Heart right ventricle (tissue), 16 donors: Measurements from ENCODE around the gene GALNTL6. TPM values are rescaled to one million over a fixed set of nuclear protein-coding genes. Genes with fewer than 3 reads are reported as not detected.
"Not testable (repeated sequence)": the region's sequence is repeated elsewhere in the genome, so short reads cannot be mapped to it uniquely, and the experiment has no call there.

Experiments used
- ATAC-seq, 8 donors: fragments of 200-7000 bp; cut with Tn5 transposase; one replicate each; pipeline ENCODE4 v1.9.1; 2020; ENCODE audit warnings: mild to moderate bottlenecking in 8 of 8, moderate library complexity in 8 of 8, moderate number of reproducible peaks in 1 of 8
- DNase-seq, 2 donors: peaks; one replicate each; pipeline ENCODE4 v3.0.0-alpha.2; 2020
- H3K27ac ChIP-seq, 10 donors: fragments of 200-600 bp; sonication (generic) in 2 of 10; one replicate each; pipeline versions ENCODE4 v1.5.0 to v1.8.0; 2020 to 2022; ENCODE audit warnings: mild to moderate bottlenecking in 3 of 10
- H3K27me3 ChIP-seq, 7 donors: fragments of 200-600 bp; one replicate each; pipeline ENCODE4 v1.8.0; 2021 to 2022; ENCODE audit warnings: mild to moderate bottlenecking in 2 of 7
- H3K36me3 ChIP-seq, 9 donors: fragments of 200-600 bp; sonication (generic) in 1 of 9; one replicate each; pipeline versions ENCODE4 v1.5.0 to v1.8.0; 2020 to 2022; ENCODE audit warnings: mild to moderate bottlenecking in 2 of 9
- H3K4me1 ChIP-seq, 9 donors: fragments of 200-600 bp; sonication (generic) in 1 of 9; one replicate each; pipeline versions ENCODE4 v1.5.0 to v1.8.0; 2020 to 2022; ENCODE audit warnings: mild to moderate bottlenecking in 4 of 9
- H3K4me3 ChIP-seq, 10 donors: fragments of 200-600 bp; sonication (generic) in 2 of 10; one replicate each; pipeline versions ENCODE4 v1.5.0 to v1.8.0; 2020 to 2022; ENCODE audit warnings: mild to moderate bottlenecking in 7 of 10, moderate library complexity in 2 of 10
- H3K9me3 ChIP-seq, 11 donors: fragments of 200-600 bp in 10 of 11; sonication (generic) in 2 of 11; one replicate each; pipeline versions ENCODE4 v1.5.0 to v1.8.0; 2013 to 2022; ENCODE audit warnings: mild to moderate bottlenecking in 2 of 11, control low read depth in 1 of 11, moderate library complexity in 1 of 11
- CTCF ChIP-seq, 9 donors: fragments of 200-600 bp; sonication (generic) in 2 of 9; IDR thresholded peaks; one replicate each; pipeline versions ENCODE4 v1.5.0 to v1.8.0; 2021 to 2022; ENCODE audit warnings: antibody characterized with exemption in 9 of 9, mild to moderate bottlenecking in 5 of 9, moderate library complexity in 1 of 9
- WGBS, 2 donors: extraction: QIAGEN DNeasy Blood & Tissue Kit; methylation state at CpG; one replicate each; pipeline ENCODE4 v1.1.7; 2013; ENCODE audit warnings: inconsistent platforms in 1 of 2; 5-methylcytosine and 5-hydroxymethylcytosine counted together
- intact Hi-C, 10 donors: fragments of 100-400 bp; cut with DNase I; formaldehyde crosslinking; loops; one replicate each; pipeline versions ENCODE4 v1.11.1 to v1.14.2; 2022
- polyA plus RNA-seq, 2 donors: library from polyadenylated mRNA; stranded (reverse); fragments of 200-250 nt; gene quantifications; one replicate each; pipeline ENCODE4 v1.2.3, GENCODE V29; 2013
- total RNA-seq, 10 donors: library from RNA; stranded (reverse); fragmentation: NEBNext Ultra II Directional in 3 of 10; extraction: Animal tissue kit (Norgen Biotek cat#: 25700) in 3 of 10; gene quantifications; one replicate each; pipeline versions ENCODE4 v1.2.1 to v1.2.4, GENCODE V29; 2021 to 2023
- donor health status: Arrhythmogenic right ventricular cardiomyopathy.
- donor health status: ischemic (EF 13 %, LVEDD 7.1; RV severe dilation, severe dysfunction).
- donor health status: healthy with polysubstance abuse.
- donor health status: DM: no; HTN: yes; CAD: no.
- donor health status: DM: no; HTN: no; CAD: no.
- donor health status: ischemic (EF 25% LVEDD 6.9; RV normal size, moderate dysfunction).
- donor health status: ischemic (EF 25% LVEDD 5.7; RV mildly dilated, moderate dysfunction).
- donor health status: healthy.
- donor health status: DM: yes; HTN: yes; CAD: no.
- donor health status: Ischemic cardiomyopathy.
- donor health status: ischemic (EF 35%, LVEDD 5.7; RV mildly dilated, moderate dysfunction).
- donor health status: nonischemic (EF 11% LVEDD 7.7; RV severe dilation, severe dysfunction).
- donor health status: DM: yes; HTN: yes; CAD: no.
- donor health status: PGD.
- donor health status: ischemic (EF 29% LVEDD 5.4; RV normal size, mild dysfunction).
- donor health status: nonischemic (EF 23%, LVEDD 6.1; RV moderate dilation, normal function).

GALNTL6 gene
- total and polyA plus RNA-seq, 12 donors, result 0.14 to 2.6 (median 0.49) TPM; not detected in 6

GRCh38 chr4:172794307-172794703 is 981.1 kb downstream of the GALNTL6 start:
- Histone ChIP-seq H3K27me3 (no peaks in the 10 kb centered on the region), H3K4me3 (no peak overlapping the region), H3K9me3 (no peaks in the 10 kb centered on the region), H3K4me1 (no peaks in the 10 kb centered on the region), H3K27ac (no peak overlapping the region), H3K36me3 (no peaks in the 10 kb centered on the region)
- ATAC-seq (no peak), DNase-seq (no peak)
- no peak for TF ChIP-seq CTCF (IDR thresholded peaks at IDR 0.05)
- WGBS, 2 donors, result 66 to 71% methylated on average over 3 of the region's 3 CpGs
- intact Hi-C loops, result no loop called here

GRCh38 chr4:172797281-172797680 is 984.1 kb downstream of the GALNTL6 start:
- H3K27ac ChIP-seq, ATAC-seq, H3K9me3 ChIP-seq, DNase-seq, H3K4me1 ChIP-seq, H3K4me3 ChIP-seq, intact Hi-C loops, H3K27me3 ChIP-seq, H3K36me3 ChIP-seq: not testable (repeated sequence)
- WGBS, 2 donors, result 92 to 93% methylated on average over 18 of the region's 18 CpGs

GRCh38 chr4:172802032-172802431 is 988.8 kb downstream of the GALNTL6 start:
- TF ChIP-seq CTCF (IDR thresholded peaks at IDR 0.05), result no peak
- DNase-seq, result no peak
- Histone ChIP-seq H3K27me3 (no peaks in the 10 kb centered on the region), H3K27ac (no peak overlapping the region), H3K36me3 (no peaks in the 10 kb centered on the region), H3K4me1 (no peaks in the 10 kb centered on the region), H3K4me3 (no peak overlapping the region), H3K9me3 (no peaks in the 10 kb centered on the region)
- 58 to 63% methylated on average over 2 of the region's 2 CpGs for WGBS, 2 donors
- intact Hi-C loops, result no loop called here
- no peak for ATAC-seq

GRCh38 chr4:172806841-172807240 is 993.6 kb downstream of the GALNTL6 start:
- intact Hi-C loops, result no loop called here
- no peaks in the 10 kb centered on the region for H3K9me3 ChIP-seq
- ATAC-seq, result no peak
- WGBS, 2 donors, result 90% methylated on average over 4 of the region's 4 CpGs
- peaks cover 0 to 12% (median 0%) of the 10 kb centered on the region in 7 donors for H3K27me3 ChIP-seq
- H3K4me1 ChIP-seq, result no peaks in the 10 kb centered on the region
- H3K36me3 ChIP-seq, result no peaks in the 10 kb centered on the region
- no peak overlapping the region for H3K27ac ChIP-seq
- DNase-seq, result no peak
- TF ChIP-seq CTCF (IDR thresholded peaks at IDR 0.05), result no peak
- no peak overlapping the region for H3K4me3 ChIP-seq

- Histone ChIP-seq H3K9me3 (no peaks in the 10 kb centered on the region), H3K4me1 (no peaks in the 10 kb centered on the region), H3K27ac (no peak overlapping the region), H3K4me3 (no peak overlapping the region), H3K36me3 (no peaks in the 10 kb centered on the region), H3K27me3 (peaks cover 0 to 12% (median 0%) of the 10 kb centered on the region in 7 donors)
- no peak for TF ChIP-seq CTCF (IDR thresholded peaks at IDR 0.05)
- DNase-seq, result no peak
- intact Hi-C loops, result no loop called here
- WGBS, 2 donors, result 76 to 84% methylated on average over 4 of the region's 4 CpGs
- no peak for ATAC-seq
Observed at GRCh38 chr4:172808196-172808595, 995.0 kb downstream of the GALNTL6 start.
